Measurements from ENCODE around the gene CCM2.
A peak's percentile ranks its signal among the peaks of the same experiment; 100 is the strongest.
"Not testable (repeated sequence)": the region's sequence is repeated elsewhere in the genome, so short reads cannot be mapped to it uniquely, and the experiment has no call there.

CCM2 gene

DNA sequence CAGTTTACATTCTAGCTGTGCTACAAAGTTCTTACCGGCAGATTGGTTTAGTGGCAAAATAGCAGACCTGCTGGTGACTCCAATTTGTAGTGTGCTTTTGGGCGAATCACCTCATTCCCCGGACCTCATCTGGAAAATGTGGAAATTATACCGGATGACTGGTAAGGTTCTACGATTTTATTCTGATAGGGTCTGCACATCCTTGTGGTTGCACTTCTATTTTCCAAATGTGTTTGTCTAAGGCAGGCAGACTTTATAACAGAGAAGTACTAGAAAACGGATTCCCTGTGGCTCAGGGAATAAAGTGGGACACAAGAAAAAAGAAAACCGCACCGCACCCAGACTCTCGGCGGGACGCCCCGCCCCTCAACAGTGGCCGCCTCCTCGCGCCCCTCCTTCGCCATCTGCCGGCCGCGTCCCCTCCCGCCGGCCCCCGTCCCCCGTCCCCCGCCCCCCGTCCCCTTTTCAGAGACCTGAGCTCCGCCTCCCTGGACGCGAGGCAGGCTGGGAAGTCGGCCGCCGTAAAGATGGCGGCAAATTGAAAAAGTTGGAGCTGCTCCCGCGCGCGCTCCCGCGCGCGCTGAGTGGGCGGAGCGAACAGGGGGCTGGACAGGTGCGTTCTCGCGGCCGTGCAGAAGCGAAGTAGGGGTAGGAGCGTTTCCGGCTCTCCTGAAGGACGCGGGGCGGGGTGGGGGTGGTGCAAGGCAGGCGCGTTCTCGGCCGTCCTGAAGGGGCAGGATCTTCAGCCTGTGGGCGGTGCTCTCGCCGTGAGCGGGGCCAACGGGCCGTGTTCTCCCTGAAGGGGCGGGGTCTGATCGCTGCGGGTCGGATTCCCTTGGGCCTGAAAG, 532 bp upstream of the CCM2 start:
- peak; percentile 98 to 99 for DNase-seq (ENCODE audit: low read depth in 2 of 2)

DNA sequence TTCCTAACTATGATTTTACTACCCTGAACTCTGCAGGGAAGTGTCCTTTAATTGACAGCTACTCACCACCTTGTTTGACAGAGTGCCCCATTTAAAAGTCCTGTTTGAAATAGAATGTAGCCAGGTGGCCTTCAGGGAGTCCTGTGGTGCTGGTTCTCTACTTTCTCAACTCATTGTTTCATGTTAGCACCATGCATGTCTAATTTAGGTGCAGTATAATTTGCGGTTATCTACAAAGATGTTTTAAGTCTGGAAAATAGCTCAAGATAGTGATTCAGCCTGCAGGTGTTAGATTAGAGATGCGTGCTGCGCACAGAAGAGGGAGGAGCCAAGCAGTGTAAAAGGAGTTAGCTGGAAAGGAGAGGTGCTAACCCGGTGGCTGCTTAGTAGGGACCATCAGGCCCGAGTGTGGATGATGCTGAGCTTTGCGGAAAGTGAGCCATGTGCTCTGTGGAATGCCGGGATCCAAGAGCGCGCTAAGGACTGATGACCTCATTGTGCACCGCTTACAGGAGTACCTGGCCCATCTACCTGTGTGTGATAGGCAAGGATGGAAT, 1.2 kb downstream of the CCM2 start:
- DNase-seq (ENCODE audit: low read depth in 2 of 2), result peak in 1 of 2 donors; percentile 52

DNA sequence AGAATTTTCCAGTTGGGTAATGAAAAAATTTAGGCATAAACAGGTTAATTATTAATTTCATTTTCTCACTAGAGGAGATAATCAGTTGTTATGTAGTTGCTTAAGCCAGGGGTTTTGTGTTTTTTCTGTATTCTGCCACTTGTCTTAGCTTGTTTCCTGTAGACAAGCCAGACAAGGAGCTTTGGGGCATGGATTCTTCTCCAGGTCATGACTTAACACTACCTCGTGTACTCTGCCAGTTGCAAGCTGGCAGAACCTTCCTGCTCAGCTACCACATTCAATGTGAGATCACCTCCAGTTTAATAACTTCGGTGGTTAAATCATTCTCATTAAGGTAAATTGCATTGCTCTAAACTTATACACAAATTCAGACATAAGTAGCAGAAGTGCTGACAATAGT, 1.8 kb downstream of the CCM2 start:
- no peak for DNase-seq (ENCODE audit: low read depth in 2 of 2)

DNA sequence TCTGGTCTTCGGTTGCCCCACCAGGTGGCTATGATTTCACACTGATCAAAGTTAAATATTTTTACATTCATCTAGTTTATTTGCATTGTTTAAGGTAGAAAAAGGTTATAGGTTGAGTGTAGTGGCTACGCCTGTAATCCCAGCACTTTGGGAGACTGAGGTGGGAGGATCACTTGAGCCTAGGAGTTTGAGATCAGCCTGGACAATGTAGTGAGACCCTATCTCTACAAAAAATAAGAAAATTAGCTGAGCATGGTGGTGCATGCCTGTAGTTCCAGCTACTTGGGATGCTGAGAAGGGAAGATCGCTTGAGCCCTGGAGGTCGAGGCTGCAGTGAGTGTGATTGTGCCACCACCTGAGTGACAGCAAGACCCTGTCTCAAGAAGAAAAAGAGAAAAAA, 3.8 kb downstream of the CCM2 start:
- no peak for DNase-seq (ENCODE audit: low read depth in 2 of 2)

DNA sequence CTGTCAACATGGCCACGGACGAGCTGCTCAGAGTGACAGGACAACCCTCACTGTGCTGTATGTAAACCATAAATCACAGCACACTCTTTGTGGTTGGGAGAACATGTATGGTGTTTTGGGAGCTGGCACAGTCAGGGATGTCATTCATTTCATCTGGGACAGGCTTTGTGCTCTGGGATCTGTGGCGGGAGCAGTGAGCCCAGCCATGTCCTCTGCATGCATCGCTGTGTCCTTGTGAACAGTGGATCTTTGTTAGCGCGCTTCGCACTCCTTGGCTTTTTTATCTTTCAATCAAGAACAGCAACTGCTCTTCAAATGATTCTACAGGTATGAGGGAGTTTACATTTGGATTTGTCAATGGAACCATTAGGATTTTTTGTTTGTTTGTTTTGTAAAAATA, 7.1 kb downstream of the CCM2 start:
- DNase-seq (ENCODE audit: low read depth in 2 of 2), result no peak

DNA sequence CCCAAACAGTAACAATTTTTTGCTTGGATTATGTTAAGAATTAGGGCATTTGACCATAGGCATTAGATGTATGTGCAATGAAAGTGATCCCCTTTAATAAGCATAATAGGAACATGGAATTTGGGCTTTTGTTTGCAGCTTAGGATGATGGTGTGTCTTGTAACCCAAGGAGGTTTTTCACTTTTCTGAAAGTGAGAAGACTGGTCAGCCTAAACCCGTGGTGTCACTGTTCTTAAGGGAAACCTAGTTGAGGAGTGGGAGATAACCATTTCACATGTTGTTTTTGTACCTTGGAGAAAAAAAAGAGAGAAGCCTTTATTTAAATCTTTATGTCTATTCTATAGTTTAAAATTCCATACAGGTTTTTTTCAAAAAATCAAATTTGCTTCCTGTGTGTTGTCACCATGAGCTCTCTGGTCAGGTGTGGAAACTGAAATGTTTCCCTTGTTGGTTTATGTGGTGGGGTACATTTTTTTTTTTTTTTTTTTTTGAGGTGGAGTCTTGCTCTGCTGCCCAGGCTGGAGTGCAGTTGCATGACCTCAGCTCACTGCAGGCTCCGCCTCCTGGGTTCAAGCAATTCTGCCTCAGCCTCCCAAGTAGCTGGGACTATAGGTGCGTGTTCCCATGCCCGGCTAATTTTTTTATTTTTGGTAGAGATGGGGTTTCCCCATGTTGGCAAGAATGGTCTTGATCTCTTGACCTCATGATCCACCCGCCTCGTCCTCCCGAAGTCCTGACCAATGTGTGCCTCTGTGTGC, 7.7 kb downstream of the CCM2 start:
- no peak for DNase-seq (ENCODE audit: low read depth in 2 of 2)

DNA sequence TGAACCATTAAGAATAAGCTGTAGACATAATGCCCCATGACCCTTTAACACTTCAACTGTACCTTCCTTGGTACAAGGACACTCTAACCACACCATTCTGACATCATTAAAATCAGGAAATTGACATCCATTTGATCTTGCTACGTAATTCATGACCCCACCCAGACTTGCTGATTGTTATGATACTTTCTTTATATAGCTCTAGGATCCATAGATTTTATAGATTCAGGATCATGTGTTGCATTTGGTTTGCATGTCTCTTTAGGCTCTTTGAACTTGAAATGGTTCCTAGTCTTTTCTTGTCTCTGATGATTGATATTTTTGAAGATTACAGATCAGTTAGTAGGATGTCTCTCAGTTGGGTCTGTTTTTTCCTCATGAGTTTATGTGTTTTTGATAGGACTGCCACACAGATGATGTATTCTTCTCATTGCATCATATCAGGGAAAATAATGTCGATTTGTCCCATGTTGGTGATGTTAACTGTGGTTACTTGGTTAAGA, 13.5 kb downstream of the CCM2 start:
- no peak for DNase-seq (ENCODE audit: low read depth in 2 of 2)

DNA sequence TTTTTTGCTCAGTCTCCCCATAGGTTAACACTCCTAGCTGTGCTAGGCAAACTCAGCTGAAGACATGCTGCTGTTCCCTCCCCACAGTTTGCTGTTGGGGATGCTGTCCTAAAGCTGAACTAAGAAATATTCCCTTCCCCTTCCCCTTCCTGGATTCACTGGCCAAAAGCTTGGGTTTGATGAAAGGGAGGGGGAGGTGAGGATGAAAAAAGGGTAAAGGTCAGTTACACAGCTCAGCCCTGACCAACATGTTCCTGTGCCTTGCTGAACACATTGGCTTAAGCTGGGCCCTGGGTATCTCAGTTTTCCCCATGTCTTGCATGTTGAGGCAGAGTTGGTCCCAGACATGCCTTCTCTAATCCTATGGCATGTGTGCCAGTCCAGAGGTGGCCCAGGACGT, 15.3 kb downstream of the CCM2 start:
- no peak for DNase-seq (ENCODE audit: low read depth in 2 of 2)

DNA sequence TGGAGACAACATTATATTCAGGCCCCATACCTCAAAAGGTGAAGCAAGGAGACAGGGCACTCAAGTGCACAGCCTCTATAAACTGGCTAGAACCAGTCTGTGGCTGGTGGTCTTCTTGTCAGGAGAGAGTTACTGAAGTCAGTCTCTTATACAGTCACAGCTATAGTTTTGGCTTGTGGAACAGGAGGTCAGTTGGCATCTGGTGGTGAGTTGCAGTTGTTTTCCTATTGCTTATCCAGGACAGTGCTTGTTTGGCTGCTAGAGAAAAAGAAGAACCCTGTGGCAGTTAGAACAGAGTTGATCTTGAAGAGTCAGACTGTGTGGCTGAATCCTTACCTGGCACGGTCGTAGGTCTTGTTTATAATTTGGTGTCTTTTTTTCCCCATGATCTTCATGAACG, 17.3 kb downstream of the CCM2 start:
- DNase-seq (ENCODE audit: low read depth in 2 of 2), result no peak

DNA sequence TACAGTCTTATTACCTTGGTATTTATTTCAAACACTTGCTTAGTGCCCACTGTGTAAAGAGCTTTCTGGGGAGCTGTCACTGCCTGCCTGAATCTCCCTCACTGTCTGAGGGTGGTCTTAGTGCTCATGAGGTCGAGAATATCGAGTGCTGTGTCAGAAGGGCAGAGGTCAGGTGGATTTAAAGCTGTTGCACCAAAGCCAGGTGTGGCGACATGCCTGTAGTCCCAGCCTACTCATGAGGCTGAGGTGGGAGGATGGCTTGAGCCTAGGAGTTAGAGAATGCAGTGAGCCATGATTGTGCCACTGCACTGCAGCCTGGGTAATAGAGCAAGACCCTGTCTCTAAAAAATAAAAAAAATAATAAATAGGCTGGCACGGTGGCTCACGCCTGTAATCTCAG, 20.9 kb downstream of the CCM2 start:
- DNase-seq (ENCODE audit: low read depth in 2 of 2), result no peak

DNA sequence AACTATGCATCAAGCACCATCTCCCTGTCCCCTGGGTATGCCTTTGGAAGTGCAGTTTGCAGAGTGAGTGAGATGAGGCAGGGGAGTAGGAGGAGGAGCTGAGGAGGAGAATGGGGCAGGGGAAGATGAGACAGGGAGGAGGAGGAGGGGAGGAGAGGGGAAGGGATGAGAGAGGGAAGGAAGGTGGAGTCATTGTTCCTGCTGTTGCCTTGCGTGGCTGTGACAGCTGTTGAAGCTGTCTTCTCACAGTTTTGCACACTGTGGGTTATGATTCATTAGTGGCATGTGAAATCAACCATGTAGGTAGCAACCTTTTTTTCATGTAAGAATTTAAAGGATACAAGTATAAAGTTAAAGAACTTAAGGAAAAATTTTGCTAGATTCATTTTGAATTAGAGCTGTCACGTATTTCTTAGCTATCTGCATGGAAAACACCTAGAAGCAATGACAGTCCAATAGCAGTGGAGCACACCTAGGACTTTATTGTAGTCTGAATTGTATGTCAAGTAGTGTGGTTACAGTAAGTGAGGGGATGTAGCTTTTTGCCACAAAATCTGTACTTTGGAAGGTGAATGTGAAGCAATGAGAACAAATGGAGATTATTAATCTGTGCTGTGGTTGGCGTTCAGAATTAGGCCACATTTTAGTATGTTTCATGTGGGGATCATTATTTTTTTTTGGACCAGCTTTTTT, 21.7 kb downstream of the CCM2 start:
- DNase-seq (ENCODE audit: low read depth in 2 of 2), result no peak

DNA sequence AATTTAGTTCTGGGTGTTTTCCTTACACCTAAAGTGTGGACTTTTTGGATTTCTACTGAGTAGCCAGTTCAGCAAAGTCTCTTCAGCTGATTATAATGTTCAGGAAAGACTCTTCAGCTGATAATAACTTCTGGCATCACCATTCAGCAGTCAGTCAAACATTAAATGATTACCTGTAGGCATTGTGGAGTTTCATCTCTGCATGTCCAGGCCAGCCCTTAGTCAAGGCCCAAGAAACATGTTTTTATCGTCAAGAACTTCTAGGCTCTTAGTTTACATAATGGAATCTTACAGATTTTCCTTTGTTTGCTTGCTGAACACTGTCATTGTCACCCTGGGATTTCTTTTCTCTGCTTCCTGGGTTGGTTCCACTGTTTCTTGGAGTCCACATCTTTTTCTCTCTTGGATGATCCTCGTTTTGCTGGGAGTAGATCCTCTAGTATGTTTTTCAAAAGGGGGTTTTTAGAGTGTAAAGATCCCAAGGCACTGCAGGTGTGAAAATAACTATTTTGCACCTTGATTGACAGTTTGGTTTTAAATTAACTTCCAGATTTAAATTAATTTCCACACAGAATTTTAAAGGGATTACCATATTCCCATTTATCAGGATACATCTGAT, 24.2 kb downstream of the CCM2 start:
- DNase-seq (ENCODE audit: low read depth in 2 of 2), result no peak

DNA sequence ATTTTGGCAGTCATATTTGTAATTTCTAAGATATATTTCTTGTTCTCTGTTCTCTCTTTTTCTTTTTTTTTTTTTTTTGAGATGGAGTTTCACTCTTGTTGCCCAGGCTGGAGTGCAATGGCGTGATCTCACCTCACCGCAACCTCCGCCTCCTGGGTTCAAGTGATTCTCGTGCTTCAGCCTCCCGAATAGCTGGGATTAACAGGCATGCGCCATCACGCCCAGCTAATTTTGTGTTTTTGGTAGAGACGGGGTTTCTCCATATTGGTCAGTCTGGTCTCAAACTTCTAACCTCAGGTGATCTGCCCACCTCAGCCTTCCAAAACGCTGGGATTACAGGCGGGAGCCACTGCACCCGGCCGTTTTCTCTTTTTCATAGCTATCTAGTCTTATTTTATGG, 25.5 kb downstream of the CCM2 start:
- DNase-seq (ENCODE audit: low read depth in 2 of 2), result not testable (repeated sequence)

DNA sequence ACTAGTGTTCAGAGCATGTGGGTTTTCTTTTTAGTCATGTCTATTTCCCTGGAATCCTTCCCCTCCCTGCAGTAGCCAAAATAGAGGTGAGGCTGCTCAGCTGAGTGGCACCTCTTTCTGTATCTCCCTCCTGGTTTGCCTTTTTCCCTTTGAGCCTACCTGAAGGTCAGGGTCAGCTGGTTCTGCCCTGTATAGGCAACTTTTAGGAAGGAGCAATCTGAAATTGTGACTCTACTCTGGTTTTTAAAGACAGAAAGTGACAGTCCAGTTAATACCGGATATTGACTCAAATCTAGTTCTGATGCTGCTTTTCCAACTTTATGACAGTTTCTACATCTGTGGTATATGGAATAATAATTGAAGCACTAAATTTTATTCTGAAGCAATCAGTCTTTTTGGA, 26.0 kb downstream of the CCM2 start:
- DNase-seq (ENCODE audit: low read depth in 2 of 2), result no peak

DNA sequence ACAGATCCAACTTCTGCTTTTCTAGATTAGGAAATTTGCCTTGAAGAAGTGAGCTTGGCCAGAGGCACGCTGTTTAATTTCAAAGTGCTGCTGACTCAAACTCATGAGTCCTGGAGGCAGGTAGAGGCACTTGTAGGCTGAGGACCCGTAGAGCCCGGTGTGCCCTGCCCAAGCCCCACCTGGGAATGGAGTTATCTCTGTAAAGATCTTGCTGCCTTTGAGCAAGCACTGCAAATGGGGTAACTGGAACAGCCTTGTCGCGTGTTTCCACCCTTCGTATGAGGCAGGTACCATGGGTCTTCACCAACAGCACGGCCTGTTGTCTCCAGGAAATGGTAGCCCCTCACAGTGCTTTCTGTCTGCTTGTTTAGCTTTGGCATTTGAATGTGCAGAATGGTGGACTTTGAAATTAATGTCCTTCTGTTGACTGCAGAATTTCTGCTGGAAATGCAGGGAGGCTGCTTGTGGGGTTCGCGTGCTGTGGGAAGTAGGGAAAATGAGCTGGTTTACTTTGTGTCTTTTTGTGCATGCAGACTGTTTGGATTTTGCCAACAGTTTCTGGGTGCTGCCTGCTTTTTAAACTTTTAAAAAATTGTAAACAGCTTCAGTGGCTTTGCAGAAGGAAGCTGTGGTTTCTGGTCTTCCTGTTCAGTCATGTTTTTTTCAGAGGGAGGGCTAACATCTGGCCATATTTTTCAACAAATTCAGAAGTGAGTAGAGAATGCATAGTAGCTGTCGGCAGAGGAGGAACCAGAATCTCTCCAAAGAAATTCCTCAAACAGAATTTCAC, 27.2 kb downstream of the CCM2 start:
- no peak for DNase-seq (ENCODE audit: low read depth in 2 of 2)

DNA sequence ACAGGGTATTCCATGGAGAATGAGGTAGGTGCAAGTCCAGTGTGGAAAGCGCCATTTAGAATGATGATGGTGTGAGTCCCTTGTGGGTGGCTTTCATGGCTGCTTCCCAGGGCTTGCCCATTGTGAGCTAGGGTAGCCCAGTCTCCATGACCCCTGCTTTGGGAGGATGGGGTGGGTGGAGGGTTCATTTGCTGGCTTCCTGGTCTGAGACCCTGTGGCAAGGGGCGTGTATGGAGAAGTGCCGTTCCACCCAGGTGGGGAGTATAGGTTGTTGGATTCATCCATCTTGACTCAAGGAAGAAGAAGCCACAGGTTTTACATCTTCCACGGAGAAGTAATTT, 27.7 kb downstream of the CCM2 start:
- DNase-seq (ENCODE audit: low read depth in 2 of 2), result no peak

DNA sequence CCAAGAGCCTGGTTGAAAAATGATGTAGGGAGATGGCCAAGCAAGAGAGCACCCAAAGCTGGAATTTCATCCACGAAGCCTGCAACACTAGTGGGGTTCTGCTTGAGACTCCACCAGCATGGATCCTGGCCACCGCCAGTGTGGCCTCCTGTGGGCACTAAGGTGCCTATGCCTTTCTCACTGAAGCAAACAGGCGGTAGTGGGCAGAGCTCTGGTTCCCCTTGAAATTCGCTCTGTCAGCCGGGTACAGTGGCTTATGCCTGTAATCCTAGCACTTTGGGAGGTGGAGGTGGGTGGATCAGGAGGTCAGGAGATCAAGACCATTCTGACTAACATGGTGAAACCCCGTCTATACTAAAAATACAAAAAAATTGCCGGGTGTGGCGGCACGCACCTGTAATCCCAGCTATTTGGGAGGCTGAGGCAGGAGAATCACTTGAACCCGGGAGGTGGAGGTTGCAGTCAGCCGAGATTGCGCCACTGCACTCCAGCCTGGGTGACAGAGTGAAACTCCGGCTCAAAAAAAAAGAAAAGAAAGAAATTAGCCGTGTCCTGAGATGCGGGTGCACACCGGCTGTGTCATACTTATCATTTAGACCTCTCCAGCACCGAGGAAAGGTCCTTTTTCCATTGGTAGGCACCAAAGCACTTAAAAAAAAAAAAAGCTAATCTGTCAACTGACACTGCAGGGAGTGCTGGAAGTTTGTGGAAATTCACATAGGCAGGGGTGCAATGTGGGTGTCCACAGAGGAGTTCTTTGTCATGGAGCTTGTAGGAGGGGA, 28.3 kb downstream of the CCM2 start:
- no peak for DNase-seq (ENCODE audit: low read depth in 2 of 2)

DNA sequence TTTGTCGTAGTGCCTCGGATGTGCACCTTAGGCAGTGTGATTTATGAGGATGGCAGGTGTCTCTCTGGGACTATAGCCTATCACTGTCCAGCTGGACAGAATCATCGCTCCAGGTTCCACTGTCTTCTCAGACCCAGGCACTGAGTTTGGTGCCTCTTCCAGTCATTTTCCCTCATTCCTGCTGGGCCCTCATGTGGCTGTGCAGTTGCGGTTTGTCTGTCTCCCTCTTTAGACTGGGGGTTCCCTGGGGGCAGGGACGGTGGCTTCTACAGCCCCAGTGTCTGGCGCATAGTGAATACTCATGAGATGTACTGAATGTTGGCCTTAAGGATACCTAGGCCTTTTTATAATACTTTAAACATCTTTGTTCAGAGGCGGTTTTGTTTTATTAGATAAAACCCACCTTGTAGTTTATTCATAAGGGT, 28.9 kb downstream of the CCM2 start:
- DNase-seq (ENCODE audit: low read depth in 2 of 2), result no peak

DNA sequence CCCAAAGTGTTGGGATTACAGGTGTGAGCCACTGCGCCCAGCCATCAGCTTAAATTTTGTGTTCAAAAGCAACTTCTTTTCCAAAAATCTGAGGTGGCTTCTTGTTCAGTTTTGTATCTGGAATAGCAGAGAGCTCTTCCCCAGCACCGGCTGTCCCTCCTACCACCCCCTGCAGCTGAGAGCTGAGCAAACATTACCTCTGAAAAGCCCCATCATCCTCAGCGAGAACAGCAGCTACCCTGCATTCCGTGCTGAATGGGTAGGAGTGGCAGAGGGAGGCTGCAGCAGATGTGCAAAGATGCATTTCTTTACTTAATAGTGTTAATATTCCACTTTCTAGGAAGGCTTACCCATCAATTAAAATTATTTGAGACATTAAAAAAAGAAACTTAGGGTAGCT, 31.8 kb downstream of the CCM2 start:
- no peak for DNase-seq (ENCODE audit: low read depth in 2 of 2)

DNA sequence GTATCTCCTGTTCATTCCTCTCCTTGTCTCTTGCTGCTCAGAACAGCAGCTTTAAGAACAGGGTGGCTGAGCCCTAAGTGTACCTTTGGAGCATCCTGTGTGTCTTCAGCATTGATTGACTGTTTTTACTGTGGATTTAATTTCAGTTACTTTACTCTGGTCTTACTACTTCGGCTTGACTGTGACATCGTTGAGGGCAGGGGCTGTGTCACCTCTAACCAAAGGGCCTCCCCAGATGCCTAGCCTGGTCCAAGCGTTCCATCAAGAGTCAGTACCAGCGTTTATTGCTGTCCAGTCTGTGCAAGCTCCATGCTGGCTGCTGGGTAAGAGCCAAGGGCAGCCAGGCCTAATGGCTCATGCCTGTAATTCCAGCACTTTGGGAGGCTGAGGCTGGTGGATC, 32.4 kb downstream of the CCM2 start:
- DNase-seq (ENCODE audit: low read depth in 2 of 2), result no peak

All from activated CD4-positive, alpha-beta T cell treated with anti-CD3 and anti-CD28 coated beads for 24 hours (primary cell).